Spinal cord (tissue), 10 donors: Measurements from ENCODE around the gene RBM24. TPM values are rescaled to one million over a fixed set of nuclear protein-coding genes. Genes with fewer than 3 reads are reported as not detected.

ENCODE experiments used
- DNase-seq, 6 donors: peaks; one replicate each; pipeline versions ENCODE4 v3.0.0 to v3.0.0-alpha.2; 2013 to 2015; ENCODE audit warnings: low spot score in 6 of 6, low read depth in 4 of 6
- H3K27ac ChIP-seq: one replicate; pipeline ENCODE4 v1.5.1; 2013; ENCODE audit warnings: low read depth, low read length, control low read depth
- H3K27me3 ChIP-seq: one replicate; pipeline ENCODE4 v1.6.1; 2013; ENCODE audit warnings: low read length; ENCODE audit not compliant: control insufficient read depth, insufficient read depth
- H3K36me3 ChIP-seq: one replicate; pipeline ENCODE4 v1.6.1; 2013; ENCODE audit warnings: low read length; ENCODE audit not compliant: control insufficient read depth, insufficient read depth
- H3K4me1 ChIP-seq: one replicate; pipeline ENCODE4 v1.6.1; 2013; ENCODE audit warnings: low read length; ENCODE audit not compliant: control insufficient read depth, insufficient read depth
- H3K4me3 ChIP-seq: one replicate; pipeline ENCODE4 v1.5.1; 2013; ENCODE audit warnings: low read depth, low read length, control low read depth
- H3K9me3 ChIP-seq: one replicate; pipeline ENCODE4 v1.6.1; 2013; ENCODE audit warnings: low read length; ENCODE audit not compliant: control insufficient read depth, insufficient read depth
- WGBS: methylation state at CpG from one replicate; pipeline ENCODE4 v1.1.5; 2013; ENCODE audit warnings: missing lambda C conversion rate; ENCODE audit not compliant: insufficient coverage; 5-methylcytosine and 5-hydroxymethylcytosine counted together
- polyA plus RNA-seq, 2 donors: library from polyadenylated mRNA; unstranded; fragments of 120-200 nt; gene quantifications; one replicate each; pipeline ENCODE4 v1.2.1, GENCODE V29; 2013; ENCODE audit not compliant: insufficient read length in 2 of 2
- total RNA-seq, 2 donors: library from RNA; depleted of rRNA in 1 of 2; stranded (reverse); fragments of 120-200 nt in 1 of 2; fragments of >200 nt in 1 of 2; gene quantifications; one replicate each; pipeline versions ENCODE4 v1.2.3 to v1.2.4, GENCODE V29; 2013 to 2014
- donor health status: healthy.

The RBM24 gene
- total and polyA plus RNA-seq, 4 donors = 2.8 to 3.5 (median 2.9) TPM

DNA sequence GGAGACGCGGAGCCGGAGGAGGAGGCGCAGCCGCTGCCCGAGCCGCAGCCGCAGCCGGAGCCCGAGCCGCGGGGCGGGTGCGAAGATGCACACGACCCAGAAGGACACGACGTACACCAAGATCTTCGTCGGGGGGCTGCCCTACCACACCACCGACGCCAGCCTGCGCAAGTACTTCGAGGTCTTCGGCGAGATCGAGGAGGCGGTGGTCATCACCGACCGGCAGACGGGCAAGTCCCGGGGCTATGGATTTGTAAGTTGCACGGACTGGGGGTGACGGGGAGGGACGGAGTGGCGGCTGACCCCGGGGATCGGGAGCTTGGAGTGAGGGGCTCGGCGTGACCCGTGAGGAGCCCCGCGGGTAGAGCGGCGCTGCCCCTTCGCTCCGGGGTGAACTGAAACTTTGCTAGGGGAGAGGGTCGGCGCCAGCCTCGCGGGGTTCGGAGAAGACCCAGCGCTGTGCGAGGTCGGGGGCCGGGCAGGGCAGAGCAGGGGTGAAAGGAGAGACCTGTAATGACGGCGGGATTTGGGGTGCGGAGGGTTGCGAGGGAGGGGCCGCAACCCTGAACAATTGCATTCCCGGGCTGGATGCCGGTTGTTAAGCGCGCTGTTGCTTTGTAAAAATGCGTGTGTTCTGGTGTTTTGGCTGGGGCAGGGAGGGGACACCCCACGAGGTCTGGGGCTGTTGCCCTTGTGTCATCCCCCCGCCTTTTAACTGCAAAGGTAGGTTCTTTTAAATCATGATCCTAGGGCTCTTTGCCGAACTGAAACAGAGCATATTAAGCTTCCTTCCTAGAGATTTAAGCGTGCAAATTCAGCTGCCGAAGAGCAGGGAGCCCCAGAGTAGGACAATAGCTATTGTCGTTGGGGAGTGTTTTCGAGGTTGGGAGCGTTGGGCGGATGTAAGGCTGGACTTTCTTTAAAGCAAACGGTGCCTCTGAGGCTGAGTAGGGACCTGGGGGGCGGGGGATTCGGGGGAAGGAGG is 628 bp downstream of the RBM24 start:
- peaks cover 14% of the 10 kb centered on the region for H3K4me1 ChIP-seq
- H3K36me3 ChIP-seq = no peaks in the 10 kb centered on the region
- peaks cover 8% of the 10 kb centered on the region for H3K27me3 ChIP-seq
- peak overlapping the region; percentile 68 for H3K4me3 ChIP-seq
- under 1% methylated on average over 70 of the region's 77 CpGs for WGBS
- DNase-seq = peak in 2 of 6 donors; percentile 59 to 69
- no peaks in the 10 kb centered on the region for H3K9me3 ChIP-seq
- no peak overlapping the region for H3K27ac ChIP-seq

DNA sequence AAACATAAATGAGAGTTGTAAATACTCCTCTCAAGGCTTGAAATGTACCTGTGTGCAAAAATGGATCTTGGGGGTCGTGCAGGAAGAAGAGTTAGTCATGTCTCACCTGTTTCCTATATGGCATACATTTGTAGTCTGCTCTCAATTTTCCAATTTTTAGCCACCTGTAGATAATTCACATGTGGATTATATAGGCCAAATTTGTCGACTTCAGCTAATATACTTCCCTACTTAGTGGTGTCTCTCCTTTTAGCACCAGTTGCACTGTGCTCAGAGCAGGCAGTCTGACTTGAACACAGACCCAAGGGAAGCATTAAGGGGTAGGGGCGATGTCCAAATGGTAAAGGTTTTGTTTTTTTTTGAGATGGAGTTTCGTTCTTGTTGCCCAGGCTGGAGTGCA is 1.9 kb downstream of the RBM24 start:
- WGBS = 100% methylated on average over 3 of the region's 4 CpGs
- H3K4me3 ChIP-seq = no peak overlapping the region
- no peaks in the 10 kb centered on the region for H3K36me3 ChIP-seq

DNA sequence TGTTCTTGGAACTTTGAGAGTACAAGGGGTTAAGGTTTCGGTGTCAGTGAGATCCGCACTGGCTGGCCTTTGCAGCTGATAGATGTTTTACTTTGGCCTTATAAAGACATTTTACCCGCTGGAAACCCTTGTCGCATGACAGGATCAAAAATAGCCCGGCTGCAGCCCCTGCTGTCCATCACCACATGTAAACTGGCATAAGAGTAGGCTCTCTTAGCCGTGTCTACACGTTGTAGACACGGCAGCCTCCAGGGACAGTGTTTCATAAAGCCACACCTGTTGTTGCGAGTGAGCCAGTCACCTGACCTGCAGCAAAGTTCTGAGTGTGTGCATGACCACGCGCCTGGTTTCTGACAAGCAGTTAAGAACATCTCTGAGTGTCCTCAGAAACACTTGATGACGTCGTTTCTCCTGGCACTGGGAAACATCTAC is 8.5 kb downstream of the RBM24 start:
- Histone ChIP-seq H3K9me3 (no peaks in the 10 kb centered on the region), H3K4me1 (peaks cover 3% of the 10 kb centered on the region), H3K27me3 (peaks cover 2% of the 10 kb centered on the region), H3K27ac (no peak overlapping the region), H3K4me3 (no peak overlapping the region), H3K36me3 (peaks cover 4% of the 10 kb centered on the region)
- DNase-seq = no peak
- WGBS = 85% methylated on average over 12 of the region's 13 CpGs

More for the DNA sequence above, 1.9 kb downstream of the RBM24 start:
- no peak for DNase-seq
- Histone ChIP-seq H3K9me3 (no peaks in the 10 kb centered on the region), H3K27me3 (peaks cover 8% of the 10 kb centered on the region), H3K27ac (no peak overlapping the region), H3K4me1 (peaks cover 14% of the 10 kb centered on the region)

DNA sequence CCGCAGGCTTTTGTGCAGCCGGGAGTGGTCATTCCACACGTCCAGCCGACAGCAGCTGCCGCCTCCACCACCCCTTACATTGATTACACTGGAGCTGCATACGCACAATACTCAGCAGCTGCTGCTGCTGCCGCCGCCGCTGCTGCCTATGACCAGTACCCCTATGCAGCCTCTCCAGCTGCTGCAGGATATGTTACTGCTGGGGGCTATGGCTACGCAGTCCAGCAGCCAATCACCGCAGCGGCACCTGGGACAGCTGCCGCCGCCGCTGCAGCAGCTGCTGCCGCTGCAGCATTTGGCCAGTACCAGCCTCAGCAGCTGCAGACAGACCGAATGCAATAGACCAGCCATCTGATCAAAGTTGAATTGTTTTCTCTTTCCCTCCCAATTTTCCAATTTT is 10.6 kb downstream of the RBM24 start:
- H3K4me1 ChIP-seq = peaks cover 3% of the 10 kb centered on the region
- H3K36me3 ChIP-seq = peaks cover 4% of the 10 kb centered on the region
- no peak overlapping the region for H3K4me3 ChIP-seq
- H3K27me3 ChIP-seq = no peaks in the 10 kb centered on the region
- peak in 2 of 6 donors; percentile 15 to 82 for DNase-seq
- H3K9me3 ChIP-seq = no peaks in the 10 kb centered on the region
- WGBS = 60% methylated on average over 16 of the region's 17 CpGs
- no peak overlapping the region for H3K27ac ChIP-seq

DNA sequence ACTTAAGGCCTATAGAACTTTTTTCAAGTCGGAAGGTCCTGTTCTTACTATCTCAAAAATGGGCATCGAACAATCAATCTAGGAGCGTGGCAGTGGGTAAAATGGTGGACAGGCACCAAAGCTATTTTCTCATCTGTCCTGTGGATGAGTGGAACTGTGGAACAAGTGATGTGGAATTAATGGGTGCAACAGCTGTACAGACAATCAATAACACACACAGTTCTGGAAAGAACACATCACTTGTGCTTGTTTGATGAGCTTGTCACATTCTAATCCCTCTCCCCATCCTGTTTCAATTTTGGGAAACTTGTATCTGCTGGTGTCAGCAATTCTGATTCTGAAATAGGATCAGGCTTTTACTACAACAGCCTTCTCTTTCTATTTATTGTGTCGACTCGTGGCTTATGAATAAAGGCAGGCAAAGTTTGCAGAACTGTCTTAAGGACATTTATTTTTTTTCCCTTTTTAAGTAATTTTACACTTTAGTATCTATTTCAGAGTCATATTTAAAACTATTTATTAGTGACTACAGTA is 11.5 kb downstream of the RBM24 start:
- 100% methylated on average over 1 of the region's 5 CpGs for WGBS
- no peak overlapping the region for H3K4me3 ChIP-seq
- H3K27ac ChIP-seq = no peak overlapping the region

DNA sequence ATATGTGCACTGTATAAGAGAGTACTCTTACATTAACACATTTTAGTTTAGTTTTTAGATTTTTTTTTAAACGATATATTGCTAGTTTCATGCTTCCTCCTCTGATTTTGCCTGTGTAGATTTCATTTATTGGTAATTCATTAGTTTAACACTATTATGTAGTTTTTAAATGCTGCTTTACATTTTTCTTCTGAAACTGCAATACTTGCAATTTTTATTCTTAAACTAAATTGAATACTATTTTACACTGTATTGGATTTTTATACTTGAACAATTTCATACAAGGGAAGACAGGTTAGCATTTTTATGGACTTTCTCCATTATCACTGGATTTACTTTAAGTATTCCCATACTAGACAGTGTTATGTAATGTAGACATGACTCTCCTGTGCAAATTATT is 12.2 kb downstream of the RBM24 start:
- WGBS = no CpG with 5 or more reads among the region's 1 CpG
- H3K4me3 ChIP-seq = no peak overlapping the region
- DNase-seq = no peak
- no peaks in the 10 kb centered on the region for H3K27me3 ChIP-seq
- H3K36me3 ChIP-seq = peaks cover 4% of the 10 kb centered on the region
- H3K27ac ChIP-seq = no peak overlapping the region
- peaks cover 3% of the 10 kb centered on the region for H3K4me1 ChIP-seq
- H3K9me3 ChIP-seq = no peaks in the 10 kb centered on the region

More for the DNA sequence above, 11.5 kb downstream of the RBM24 start:
- H3K36me3 ChIP-seq = peaks cover 4% of the 10 kb centered on the region
- peak in 1 of 6 donors; percentile 13 for DNase-seq
- H3K27me3 ChIP-seq = no peaks in the 10 kb centered on the region
- H3K4me1 ChIP-seq = peaks cover 3% of the 10 kb centered on the region
- no peaks in the 10 kb centered on the region for H3K9me3 ChIP-seq

DNA sequence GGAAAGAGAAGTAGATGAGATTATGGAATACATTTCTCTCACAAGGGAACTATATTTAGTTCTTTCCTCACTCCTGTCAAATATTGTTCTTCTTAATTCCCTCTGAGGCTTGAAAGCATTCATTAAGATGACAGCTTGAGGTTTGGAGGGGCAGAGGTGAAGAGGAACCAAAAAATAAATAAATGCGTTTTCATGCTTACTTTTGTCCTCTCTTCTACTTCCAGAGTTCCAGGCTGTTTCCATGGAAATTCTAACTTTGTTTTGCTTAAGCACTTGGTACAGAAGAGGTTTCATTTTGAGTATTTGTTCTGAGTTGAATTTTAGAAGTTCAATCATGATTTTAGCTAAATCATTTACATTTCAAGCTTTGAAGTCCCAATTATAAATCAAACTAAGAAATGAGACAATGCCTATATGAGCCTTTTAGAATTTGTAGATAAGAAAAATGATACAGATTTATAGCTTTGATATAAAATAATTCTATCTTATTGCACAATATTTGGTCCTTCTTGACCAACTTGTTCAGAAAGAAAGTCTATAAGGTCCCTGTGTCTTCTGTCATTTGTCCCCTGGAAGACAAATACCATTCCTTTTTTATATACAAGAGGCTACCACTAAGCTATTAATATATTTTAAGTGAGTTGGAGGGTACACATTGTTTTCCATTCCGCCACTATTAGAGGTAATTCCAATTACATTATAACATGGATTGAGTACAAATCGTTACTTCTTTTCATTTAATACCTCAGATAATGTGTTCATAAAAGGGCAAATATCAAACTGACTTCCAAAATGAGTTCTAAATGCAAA is 16.3 kb downstream of the RBM24 start:
- no peaks in the 10 kb centered on the region for H3K27me3 ChIP-seq
- H3K36me3 ChIP-seq = no peaks in the 10 kb centered on the region
- no peaks in the 10 kb centered on the region for H3K4me1 ChIP-seq
- no peak overlapping the region for H3K4me3 ChIP-seq
- H3K27ac ChIP-seq = no peak overlapping the region
- no peaks in the 10 kb centered on the region for H3K9me3 ChIP-seq
- WGBS = no CpG with 5 or more reads among the region's 3 CpGs
- DNase-seq = peak in 1 of 6 donors; percentile 16

DNA sequence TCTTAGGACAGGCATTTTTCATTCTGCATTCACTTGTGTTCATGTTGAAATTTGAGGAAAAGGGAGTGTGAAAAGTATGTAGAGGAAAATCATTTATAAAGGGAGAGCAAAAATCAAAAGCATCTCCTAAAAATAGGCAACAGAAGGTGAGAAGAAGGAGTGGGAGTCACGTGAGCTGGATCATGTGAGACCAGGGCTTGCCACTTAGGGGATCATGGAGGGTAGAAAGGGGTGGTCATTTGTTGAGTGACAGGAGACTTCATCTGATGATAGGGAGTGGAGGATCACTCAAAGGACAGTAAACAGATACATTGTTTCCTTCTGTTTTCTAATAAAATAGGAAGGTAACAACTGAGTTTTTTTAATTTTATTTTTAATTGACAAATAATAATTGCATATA is 17.1 kb downstream of the RBM24 start:
- no peaks in the 10 kb centered on the region for H3K27me3 ChIP-seq
- no peak for DNase-seq
- H3K36me3 ChIP-seq = no peaks in the 10 kb centered on the region
- 100% methylated on average over 1 of the region's 1 CpG for WGBS
- no peak overlapping the region for H3K27ac ChIP-seq
- H3K9me3 ChIP-seq = no peaks in the 10 kb centered on the region
- H3K4me1 ChIP-seq = no peaks in the 10 kb centered on the region
- H3K4me3 ChIP-seq = no peak overlapping the region

DNA sequence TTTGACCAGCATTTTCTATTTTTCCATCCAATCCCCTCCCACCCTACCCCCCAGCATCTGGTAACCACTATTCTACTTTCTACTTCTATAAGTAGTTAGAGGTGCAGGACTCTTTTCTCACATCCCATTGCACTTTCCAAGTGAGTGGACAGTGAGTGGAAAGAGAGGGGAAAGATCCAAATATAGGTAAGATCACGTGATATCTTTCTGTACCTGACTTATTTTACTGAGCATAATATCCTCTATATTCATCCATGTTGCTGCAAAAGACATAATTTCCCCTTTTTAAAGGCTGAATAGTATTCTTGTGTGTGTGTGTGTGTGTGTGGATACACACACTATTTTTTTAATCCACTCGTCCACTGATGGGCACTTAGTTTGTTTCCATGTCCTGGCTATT is 18.1 kb downstream of the RBM24 start:
- no peak overlapping the region for H3K27ac ChIP-seq
- no CpG with 5 or more reads among the region's 2 CpGs for WGBS
- no peaks in the 10 kb centered on the region for H3K36me3 ChIP-seq
- no peaks in the 10 kb centered on the region for H3K4me1 ChIP-seq
- no peak for DNase-seq
- H3K27me3 ChIP-seq = no peaks in the 10 kb centered on the region
- H3K4me3 ChIP-seq = no peak overlapping the region
- no peaks in the 10 kb centered on the region for H3K9me3 ChIP-seq
